SK-N-MC (cell line): ENCODE data around the gene PPP2R5D.

Experiments used
- EZH2 ChIP-seq: fragments of 200-600 bp; sonication (generic); IDR thresholded peaks from one replicate; pipeline ENCODE4 v1.6.1; 2017; ENCODE audit warnings: antibody characterized with exemption
- POLR2AphosphoS5 ChIP-seq: IDR thresholded peaks from 2 replicates; pipeline ENCODE4 v1.6.1; 2012; ENCODE audit warnings: mild to moderate bottlenecking, low read depth, low read length, borderline replicate concordance

- TF ChIP-seq EZH2 (no peak), POLR2AphosphoS5 (no peak)
Observed at GRCh38 chr6:42984924-42985475, 630 bp downstream of the PPP2R5D start.
